Smooth muscle cell (in vitro differentiated cells): Measurements from ENCODE around the gene RPS26. TPM values are rescaled to one million over a fixed set of nuclear protein-coding genes. Genes with fewer than 3 reads are reported as not detected.
"Not testable (repeated sequence)": the region's sequence is repeated elsewhere in the genome, so short reads cannot be mapped to it uniquely, and the experiment has no call there.

ENCODE experiments used
- DNase-seq: peaks from one replicate; lab custom pipeline; 2025; ENCODE audit not compliant: unreplicated experiment; lab: John Stamatoyannopoulos, UW
- H2AFZ ChIP-seq: fragments of 200-600 bp; sonication (generic); 2 replicates; pipeline ENCODE4 v1.6.0; 2016; ENCODE audit warnings: antibody characterized with exemption, low read depth, mild to moderate bottlenecking
- H3F3A ChIP-seq: fragments of 200-600 bp; sonication (generic); 2 replicates; pipeline ENCODE4 v1.6.0; 2017; ENCODE audit warnings: antibody characterized with exemption, low read depth
- H3K27ac ChIP-seq: fragments of 200-600 bp; sonication (generic); 2 replicates; pipeline ENCODE4 v1.5.1; 2016; ENCODE audit warnings: low read depth, mild to moderate bottlenecking
- H3K27me3 ChIP-seq: fragments of 200-600 bp; sonication (generic); 2 replicates; pipeline ENCODE4 v1.6.1; 2016; ENCODE audit warnings: low read depth, mild to moderate bottlenecking
- H3K36me3 ChIP-seq: fragments of 200-600 bp; sonication (generic); 2 replicates; pipeline ENCODE4 v1.5.1; 2016; ENCODE audit warnings: low read depth
- H3K4me1 ChIP-seq: fragments of 200-600 bp; sonication (generic); 2 replicates; pipeline ENCODE4 v1.5.1; 2016; ENCODE audit warnings: low read depth
- H3K4me2 ChIP-seq: fragments of 200-600 bp; sonication (generic); 2 replicates; pipeline ENCODE4 v1.6.0; 2016; ENCODE audit warnings: mild to moderate bottlenecking
- H3K4me3 ChIP-seq: fragments of 200-600 bp; sonication (generic); 2 replicates; pipeline ENCODE4 v1.5.1; 2016; ENCODE audit warnings: mild to moderate bottlenecking
- H3K79me2 ChIP-seq: fragments of 200-600 bp; sonication (generic); 2 replicates; pipeline ENCODE4 v1.6.0; 2016; ENCODE audit warnings: low read depth, mild to moderate bottlenecking
- H3K9ac ChIP-seq: fragments of 200-600 bp; sonication (generic); 2 replicates; pipeline ENCODE4 v1.6.0; 2016; ENCODE audit warnings: low read depth
- H3K9me3 ChIP-seq: fragments of 200-600 bp; sonication (generic); replicated peaks from 2 replicates; pipeline ENCODE4 v1.5.1; 2016; ENCODE audit warnings: low read depth
- H4K20me1 ChIP-seq: fragments of 200-600 bp; sonication (generic); 2 replicates; pipeline ENCODE4 v1.6.0; 2016; ENCODE audit warnings: low read depth
- WGBS: methylation state at CpG from one replicate; pipeline ENCODE4 v1.1.7; 2016; ENCODE audit warnings: low lambda C conversion rate; 5-methylcytosine and 5-hydroxymethylcytosine counted together
- polyA plus RNA-seq: library from polyadenylated mRNA; unstranded; fragments of >200 nt; fragmentation: Nextera tagmentation; extraction: Ambion mirVana; gene quantifications from 2 replicates; pipeline ENCODE4 v1.2.1, GENCODE V29; 2016
- total RNA-seq: library from RNA; depleted of rRNA; stranded (reverse); fragments of >200 nt; gene quantifications from 2 replicates; pipeline ENCODE4 v1.2.3, GENCODE V29; 2014
- TF ChIP-seq, protein P1 (sequence below): fragments of 200-600 bp; sonication (generic); IDR thresholded peaks from 2 replicates; pipeline ENCODE4 v1.5.1; 2017; ENCODE audit warnings: borderline replicate concordance, mild to moderate bottlenecking, antibody characterized with exemption; ENCODE audit not compliant: insufficient read depth, poor library complexity, severe bottlenecking

The RPS26 gene
- total and polyA plus RNA-seq, 2 experiments from 2014 or later: 282 to 845 TPM

DNA sequence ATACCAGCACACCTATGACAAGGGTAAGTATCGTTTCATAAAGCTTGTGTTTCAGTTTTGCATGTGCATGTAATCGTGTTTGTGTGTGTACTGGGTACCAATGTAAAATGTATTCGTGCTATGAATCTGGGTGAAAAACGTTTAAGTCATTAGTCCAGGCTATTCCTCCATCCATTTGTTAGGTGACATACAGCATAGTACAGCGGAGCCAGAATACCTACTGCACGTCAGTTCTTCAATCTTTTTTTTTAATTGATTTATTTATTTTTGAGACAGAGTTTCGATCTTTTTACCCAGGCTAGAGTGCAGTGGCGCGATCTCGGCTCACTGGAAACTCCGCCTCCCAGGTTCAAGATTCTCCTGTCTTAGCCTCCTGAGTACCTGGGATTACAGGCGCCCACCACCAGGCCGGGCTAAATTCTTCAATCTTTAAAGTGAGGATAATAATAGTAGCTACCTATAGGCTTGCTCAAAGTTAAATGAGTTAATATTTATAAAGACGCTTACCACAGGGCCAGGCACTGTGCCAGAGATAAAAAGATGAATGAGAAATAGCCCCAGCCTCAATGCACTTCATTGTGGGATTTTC is 661 bp upstream of the RPS26 start:
- H3K9me3 ChIP-seq: no peaks in the 10 kb centered on the region
- peak overlapping the region; percentile 87 for H3K4me2 ChIP-seq
- peak overlapping the region; percentile 88 for H3K27ac ChIP-seq
- peak overlapping the region; percentile 83 for H2AFZ ChIP-seq
- TF ChIP-seq, protein P1, sequence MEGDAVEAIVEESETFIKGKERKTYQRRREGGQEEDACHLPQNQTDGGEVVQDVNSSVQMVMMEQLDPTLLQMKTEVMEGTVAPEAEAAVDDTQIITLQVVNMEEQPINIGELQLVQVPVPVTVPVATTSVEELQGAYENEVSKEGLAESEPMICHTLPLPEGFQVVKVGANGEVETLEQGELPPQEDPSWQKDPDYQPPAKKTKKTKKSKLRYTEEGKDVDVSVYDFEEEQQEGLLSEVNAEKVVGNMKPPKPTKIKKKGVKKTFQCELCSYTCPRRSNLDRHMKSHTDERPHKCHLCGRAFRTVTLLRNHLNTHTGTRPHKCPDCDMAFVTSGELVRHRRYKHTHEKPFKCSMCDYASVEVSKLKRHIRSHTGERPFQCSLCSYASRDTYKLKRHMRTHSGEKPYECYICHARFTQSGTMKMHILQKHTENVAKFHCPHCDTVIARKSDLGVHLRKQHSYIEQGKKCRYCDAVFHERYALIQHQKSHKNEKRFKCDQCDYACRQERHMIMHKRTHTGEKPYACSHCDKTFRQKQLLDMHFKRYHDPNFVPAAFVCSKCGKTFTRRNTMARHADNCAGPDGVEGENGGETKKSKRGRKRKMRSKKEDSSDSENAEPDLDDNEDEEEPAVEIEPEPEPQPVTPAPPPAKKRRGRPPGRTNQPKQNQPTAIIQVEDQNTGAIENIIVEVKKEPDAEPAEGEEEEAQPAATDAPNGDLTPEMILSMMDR: no peak
- peak overlapping the region; percentile 6 for H3K9ac ChIP-seq
- no peaks in the 10 kb centered on the region for H3K27me3 ChIP-seq
- peaks cover 31% of the 10 kb centered on the region for H3K79me2 ChIP-seq
- peaks cover 33% of the 10 kb centered on the region for H3F3A ChIP-seq
- no peaks in the 10 kb centered on the region for H3K36me3 ChIP-seq
- WGBS: 51% methylated on average over 14 of the region's 14 CpGs
- H4K20me1 ChIP-seq: peaks cover 17% of the 10 kb centered on the region
- H3K4me1 ChIP-seq: peaks cover 16% of the 10 kb centered on the region
- H3K4me3 ChIP-seq: peak overlapping the region; percentile 85
- DNase-seq: no peak

- not testable (repeated sequence) for H2AFZ ChIP-seq, DNase-seq
Measured at GRCh38 chr12:56042430-56042813, 704 bp downstream of the RPS26 start.

GRCh38 chr12:56042843-56043242 is 1.1 kb downstream of the RPS26 start:
- Histone ChIP-seq H3K4me3 (peak overlapping the region; percentile 85), H3F3A (peaks cover 42% of the 10 kb centered on the region), H4K20me1 (peaks cover 17% of the 10 kb centered on the region), H2AFZ (no peak overlapping the region), H3K4me1 (peaks cover 16% of the 10 kb centered on the region), H3K36me3 (no peaks in the 10 kb centered on the region), H3K9ac (peak overlapping the region; percentile 91), H3K27me3 (no peaks in the 10 kb centered on the region), H3K4me2 (peak overlapping the region; percentile 87), H3K27ac (peak overlapping the region; percentile 88), H3K79me2 (peaks cover 31% of the 10 kb centered on the region), H3K9me3 (no peaks in the 10 kb centered on the region)
- TF ChIP-seq, protein P1: no peak
- DNase-seq: no peak
- 56% methylated on average over 9 of the region's 9 CpGs for WGBS

More at GRCh38 chr12:56042430-56042813, 704 bp downstream of the RPS26 start:
- 4% methylated on average over 20 of the region's 20 CpGs for WGBS
- H3K36me3 ChIP-seq, H3K9me3 ChIP-seq, H3K27me3 ChIP-seq: not testable (repeated sequence)
- Histone ChIP-seq H3K27ac (peak overlapping the region; percentile 88), H3K4me1 (peaks cover 16% of the 10 kb centered on the region), H4K20me1 (peaks cover 17% of the 10 kb centered on the region), H3K79me2 (peaks cover 31% of the 10 kb centered on the region), H3K4me2 (peak overlapping the region; percentile 87), H3K4me3 (peak overlapping the region; percentile 85), H3K9ac (peak overlapping the region; percentile 91), H3F3A (peaks cover 42% of the 10 kb centered on the region)

DNA sequence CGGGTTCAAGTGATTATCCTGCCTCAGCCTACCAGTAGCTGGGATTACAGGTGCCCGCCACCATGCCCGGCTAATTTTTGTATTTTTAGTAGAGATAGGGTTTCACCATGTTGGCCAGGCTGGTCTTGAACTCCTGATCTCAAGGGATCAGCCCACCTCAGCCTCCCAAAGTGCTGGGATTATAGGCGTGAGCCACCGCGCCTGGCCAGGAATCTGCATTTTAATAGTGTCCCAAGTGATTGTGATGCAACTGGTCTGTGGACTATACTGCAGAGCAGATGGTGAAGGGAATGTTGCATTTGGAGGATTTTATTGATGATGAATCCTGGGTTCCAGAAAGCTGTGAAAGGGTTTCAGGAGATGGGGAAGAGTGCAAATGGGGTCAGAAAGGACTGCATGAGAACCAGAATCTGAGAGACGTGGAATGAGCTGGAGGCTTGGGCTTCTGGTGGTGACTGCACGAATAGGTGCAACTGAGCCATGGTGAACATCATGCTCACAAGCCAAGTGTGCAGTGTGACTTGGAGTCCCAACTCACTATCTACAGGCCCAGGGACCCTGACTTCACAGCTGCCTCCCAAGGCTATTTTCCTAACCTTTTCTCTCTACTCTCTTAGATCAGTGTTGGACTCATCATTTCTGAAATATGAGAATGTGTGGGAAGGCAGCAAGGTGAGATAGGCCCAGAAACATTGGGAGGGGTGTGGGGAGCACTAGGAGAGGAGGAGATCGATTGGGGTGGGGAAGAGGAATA is 4.5 kb downstream of the RPS26 start:
- H3K27me3 ChIP-seq: no peaks in the 10 kb centered on the region
- peaks cover 17% of the 10 kb centered on the region for H4K20me1 ChIP-seq
- no peaks in the 10 kb centered on the region for H3K36me3 ChIP-seq
- H3K4me3 ChIP-seq: no peak overlapping the region
- no peak overlapping the region for H3K4me2 ChIP-seq
- WGBS: 85% methylated on average over 9 of the region's 9 CpGs
- H3K79me2 ChIP-seq: peaks cover 31% of the 10 kb centered on the region
- peaks cover 9% of the 10 kb centered on the region for H3K4me1 ChIP-seq
- TF ChIP-seq, protein P1: no peak
- no peaks in the 10 kb centered on the region for H3K9me3 ChIP-seq
- peak overlapping the region; percentile 61 for H3K27ac ChIP-seq
- no peak overlapping the region for H2AFZ ChIP-seq
- DNase-seq: no peak
- no peak overlapping the region for H3K9ac ChIP-seq
- peaks cover 35% of the 10 kb centered on the region for H3F3A ChIP-seq
